Medulla oblongata (tissue), 1 donor: Measurements from ENCODE around the gene CCDC54.

ENCODE experiments used
- DNase-seq: peaks from one replicate; pipeline ENCODE4 v3.0.0-alpha.2; 2015; ENCODE audit errors: extremely low spot score

CCDC54 gene

GRCh38 chr3:107392549-107393165 is 15.4 kb downstream of the CCDC54 start:
- no peak for DNase-seq

- no peak for DNase-seq
Observed at GRCh38 chr3:107394502-107394901, 17.3 kb downstream of the CCDC54 start.

GRCh38 chr3:107395066-107395465 is 17.8 kb downstream of the CCDC54 start:
- DNase-seq, result no peak

- no peak for DNase-seq
Observed at GRCh38 chr3:107401301-107401700, 24.1 kb downstream of the CCDC54 start.

GRCh38 chr3:107402214-107402613 is 25.0 kb downstream of the CCDC54 start:
- no peak for DNase-seq

GRCh38 chr3:107404727-107405469 is 27.7 kb downstream of the CCDC54 start:
- DNase-seq, result no peak

GRCh38 chr3:107407355-107407754 is 30.1 kb downstream of the CCDC54 start:
- no peak for DNase-seq

DNA sequence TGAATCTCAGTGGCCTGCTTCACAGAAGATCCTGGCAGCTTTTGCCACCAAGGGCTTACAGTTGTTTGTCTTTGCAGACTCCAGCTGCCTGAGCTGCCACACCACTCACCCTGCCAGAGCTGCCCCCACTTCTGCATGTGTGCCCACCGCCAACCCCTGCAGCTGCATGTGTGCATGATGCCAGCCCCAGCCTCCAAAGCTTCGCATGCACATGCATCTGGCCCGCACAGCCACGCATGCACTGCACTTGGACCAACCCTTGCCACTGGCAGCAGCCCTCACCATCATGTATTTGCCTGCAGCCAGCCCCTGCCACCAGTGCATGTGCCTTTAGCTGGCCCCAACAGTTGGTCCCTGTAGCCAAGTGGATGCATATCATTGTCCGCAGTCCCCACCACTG is 31.3 kb downstream of the CCDC54 start:
- DNase-seq, result no peak

GRCh38 chr3:107409365-107409764 is 32.1 kb downstream of the CCDC54 start:
- DNase-seq, result no peak

- DNase-seq, result no peak
Observed at GRCh38 chr3:107410606-107411005, 33.4 kb downstream of the CCDC54 start.

DNA sequence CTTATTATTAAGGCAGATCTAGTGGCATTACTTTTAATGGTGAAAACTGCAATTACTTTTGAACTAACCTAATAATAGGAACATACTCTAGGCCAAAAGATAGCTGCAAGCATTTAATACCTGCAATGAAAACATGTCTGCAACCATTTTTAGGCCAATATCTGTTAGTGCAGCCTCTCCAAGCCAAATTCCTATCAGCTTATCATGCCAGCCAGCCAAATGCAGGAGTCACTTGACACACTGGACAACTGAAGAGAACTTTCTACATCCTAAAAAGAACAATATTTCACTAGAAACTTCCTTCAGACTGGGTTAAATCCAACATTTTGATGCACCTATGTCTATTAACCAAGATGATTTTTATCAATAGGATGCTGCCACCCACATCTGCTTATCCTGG is 33.8 kb downstream of the CCDC54 start:
- DNase-seq, result no peak

DNA sequence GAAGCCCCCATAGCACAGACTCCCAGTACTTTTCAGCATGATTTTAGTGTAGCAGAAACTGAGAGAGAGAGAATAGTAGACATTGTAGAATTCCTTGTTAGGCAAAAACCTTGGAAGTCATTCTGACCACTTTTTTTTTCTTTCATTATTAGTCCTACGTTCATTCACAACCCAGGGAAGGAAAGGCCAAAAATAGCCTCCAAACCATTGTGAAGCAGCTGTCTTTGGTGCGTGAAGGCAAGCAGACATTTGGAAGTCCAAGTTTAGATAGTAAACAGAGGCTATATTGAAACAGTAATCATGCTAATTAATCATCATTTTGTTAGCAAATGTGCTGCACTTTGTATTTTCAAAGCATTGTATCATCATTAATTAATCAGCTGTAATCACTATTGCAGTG is 34.5 kb downstream of the CCDC54 start:
- no peak for DNase-seq

- DNase-seq, result no peak
Observed at GRCh38 chr3:107412376-107412775, 35.1 kb downstream of the CCDC54 start.

DNA sequence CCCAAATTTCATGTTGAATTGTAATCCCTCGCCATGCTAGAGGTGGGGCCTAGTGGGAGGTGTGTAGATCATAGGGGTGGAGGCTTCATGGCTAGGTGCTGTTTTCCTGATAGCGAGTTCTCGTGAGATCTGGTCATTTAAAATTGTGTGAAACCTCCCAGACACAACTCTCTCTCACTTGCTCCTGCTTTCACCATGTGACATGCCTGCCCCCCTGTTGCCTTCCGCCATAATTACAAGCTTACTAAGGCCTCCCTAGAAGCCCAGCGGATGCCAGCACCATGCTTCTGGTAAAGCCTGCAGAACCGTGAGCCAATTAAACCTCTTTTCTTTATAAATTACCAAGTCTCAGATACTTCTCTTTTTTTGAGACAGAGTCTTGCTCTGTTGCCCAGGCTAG is 36.0 kb downstream of the CCDC54 start:
- DNase-seq, result no peak

DNA sequence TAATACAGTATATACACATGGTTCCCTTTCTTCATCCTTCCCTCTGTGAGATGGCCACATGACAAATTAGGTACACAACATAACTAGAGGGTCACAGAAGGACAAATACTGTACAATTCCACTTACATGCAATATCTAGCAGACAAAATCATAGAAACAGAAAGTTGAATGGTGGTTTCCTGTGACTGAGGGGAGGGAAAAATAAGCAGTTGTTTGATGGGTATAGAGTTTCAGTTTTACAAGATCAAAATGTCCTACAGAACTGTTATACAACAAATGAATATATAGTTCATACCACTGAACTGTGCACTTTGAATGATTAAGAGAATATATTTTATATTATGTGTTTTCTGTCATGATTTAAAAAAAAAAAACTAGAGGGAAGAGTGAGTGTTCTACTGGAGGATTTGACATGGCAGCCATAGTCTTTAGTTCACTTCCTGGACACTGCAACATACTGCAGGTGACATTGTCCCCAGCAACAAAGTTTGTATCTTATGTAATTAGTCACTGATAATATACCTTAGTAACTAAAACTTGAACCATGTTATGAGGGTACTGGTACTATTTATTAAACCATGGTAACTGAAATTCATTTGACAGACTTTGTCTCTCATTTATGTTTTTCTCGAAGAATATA is 37.2 kb downstream of the CCDC54 start:
- DNase-seq, result no peak

DNA sequence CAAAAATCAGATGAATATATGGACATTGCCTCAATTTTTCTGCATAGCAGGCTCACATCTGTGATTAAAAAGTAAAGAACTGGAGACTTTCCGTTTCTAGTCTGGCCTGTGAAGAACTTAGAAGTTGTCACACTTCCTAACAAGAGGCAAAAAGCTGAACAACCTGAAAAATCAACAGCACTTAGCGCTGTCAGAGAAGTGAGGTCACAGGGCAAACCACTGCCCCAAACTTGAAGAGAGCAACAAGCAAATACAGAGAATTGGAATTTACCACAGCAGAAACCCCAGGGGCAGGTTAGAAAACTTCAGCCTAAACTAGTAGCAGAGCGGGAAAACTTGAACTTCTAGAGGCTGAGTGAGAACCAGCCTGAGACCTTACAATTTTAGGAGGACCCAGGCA is 38.9 kb downstream of the CCDC54 start:
- DNase-seq, result no peak

DNA sequence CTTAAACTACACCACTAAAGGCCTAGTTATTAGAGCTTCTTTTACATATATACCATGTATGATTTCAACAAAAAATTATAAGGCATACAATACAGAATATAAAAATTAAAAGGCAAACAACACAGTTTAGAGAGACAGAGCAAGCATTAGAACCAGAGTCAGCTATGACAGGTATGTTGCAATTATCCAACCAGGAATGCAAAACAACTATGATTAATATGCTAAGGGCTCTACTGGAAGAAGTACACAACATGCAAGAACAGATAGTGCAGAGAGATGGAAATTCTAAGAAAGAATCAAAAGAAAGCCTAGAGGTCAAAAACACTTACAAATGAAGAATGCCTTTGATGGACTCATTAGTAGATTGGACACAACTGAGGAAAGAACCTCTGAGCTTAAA is 39.6 kb downstream of the CCDC54 start:
- no peak for DNase-seq

DNA sequence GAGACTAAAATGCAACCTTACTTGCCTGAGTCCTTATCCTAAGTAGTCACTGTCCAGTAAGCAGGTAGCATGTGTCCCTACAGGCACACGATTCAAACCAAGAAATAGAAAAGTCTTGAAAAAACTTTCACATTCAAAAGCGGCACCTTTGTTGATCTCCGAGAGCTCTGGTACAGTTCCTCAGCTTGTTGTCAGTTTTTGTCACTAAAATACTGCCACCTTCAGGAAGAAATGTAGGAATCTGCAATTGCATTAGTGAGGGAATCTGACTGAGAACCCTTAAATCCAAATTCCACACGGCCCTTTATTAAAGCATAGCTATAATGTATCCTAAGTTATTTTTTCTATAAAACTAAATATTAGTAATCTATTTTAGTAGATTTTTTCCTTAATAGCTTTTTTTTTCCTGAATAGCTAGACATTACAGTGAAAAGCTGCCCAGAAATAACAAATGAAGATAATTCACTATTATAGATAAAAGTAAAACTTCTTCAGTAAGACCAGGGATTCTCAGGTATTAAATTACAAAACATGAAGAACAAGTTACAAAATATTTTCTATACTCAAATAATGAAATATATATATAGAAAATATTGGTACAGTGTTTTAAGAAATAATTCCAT is 44.0 kb downstream of the CCDC54 start:
- DNase-seq, result peak; percentile 94

- DNase-seq, result no peak
Observed at GRCh38 chr3:107421881-107422280, 44.6 kb downstream of the CCDC54 start.

- DNase-seq, result no peak
Observed at GRCh38 chr3:107425033-107425432, 47.8 kb downstream of the CCDC54 start.

DNA sequence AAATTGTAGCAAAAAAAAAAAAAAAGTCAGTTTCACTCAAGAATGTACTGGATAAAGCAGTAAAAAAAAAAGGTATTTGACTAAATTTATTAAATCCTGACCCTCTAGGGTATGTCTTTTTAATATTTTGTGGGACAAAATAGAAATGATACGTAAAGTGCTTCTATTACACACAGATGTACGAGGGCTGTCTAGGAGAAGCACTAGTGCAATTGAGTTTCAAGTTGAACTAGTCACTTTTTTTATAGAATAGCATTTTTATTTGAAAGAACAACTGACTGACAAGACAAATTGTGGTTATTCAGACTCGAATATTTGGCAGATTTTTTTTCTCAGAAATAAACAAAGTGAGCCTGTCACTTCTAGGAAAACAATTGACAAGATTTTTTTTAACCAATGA is 49.0 kb downstream of the CCDC54 start:
- DNase-seq, result no peak
